ENCODE results near the gene RNPEPL1. TPM values are rescaled to one million over a fixed set of nuclear protein-coding genes. Genes with fewer than 3 reads are reported as not detected.

RNPEPL1 gene
- total and polyA plus RNA-seq, 2 experiments from 2014 or later: 6.0 to 21.0 TPM

GRCh38 chr2:240569998-240570530 lies 1.8 kb downstream of the RNPEPL1 start (continued):
- TF ChIP-seq, protein P1, sequence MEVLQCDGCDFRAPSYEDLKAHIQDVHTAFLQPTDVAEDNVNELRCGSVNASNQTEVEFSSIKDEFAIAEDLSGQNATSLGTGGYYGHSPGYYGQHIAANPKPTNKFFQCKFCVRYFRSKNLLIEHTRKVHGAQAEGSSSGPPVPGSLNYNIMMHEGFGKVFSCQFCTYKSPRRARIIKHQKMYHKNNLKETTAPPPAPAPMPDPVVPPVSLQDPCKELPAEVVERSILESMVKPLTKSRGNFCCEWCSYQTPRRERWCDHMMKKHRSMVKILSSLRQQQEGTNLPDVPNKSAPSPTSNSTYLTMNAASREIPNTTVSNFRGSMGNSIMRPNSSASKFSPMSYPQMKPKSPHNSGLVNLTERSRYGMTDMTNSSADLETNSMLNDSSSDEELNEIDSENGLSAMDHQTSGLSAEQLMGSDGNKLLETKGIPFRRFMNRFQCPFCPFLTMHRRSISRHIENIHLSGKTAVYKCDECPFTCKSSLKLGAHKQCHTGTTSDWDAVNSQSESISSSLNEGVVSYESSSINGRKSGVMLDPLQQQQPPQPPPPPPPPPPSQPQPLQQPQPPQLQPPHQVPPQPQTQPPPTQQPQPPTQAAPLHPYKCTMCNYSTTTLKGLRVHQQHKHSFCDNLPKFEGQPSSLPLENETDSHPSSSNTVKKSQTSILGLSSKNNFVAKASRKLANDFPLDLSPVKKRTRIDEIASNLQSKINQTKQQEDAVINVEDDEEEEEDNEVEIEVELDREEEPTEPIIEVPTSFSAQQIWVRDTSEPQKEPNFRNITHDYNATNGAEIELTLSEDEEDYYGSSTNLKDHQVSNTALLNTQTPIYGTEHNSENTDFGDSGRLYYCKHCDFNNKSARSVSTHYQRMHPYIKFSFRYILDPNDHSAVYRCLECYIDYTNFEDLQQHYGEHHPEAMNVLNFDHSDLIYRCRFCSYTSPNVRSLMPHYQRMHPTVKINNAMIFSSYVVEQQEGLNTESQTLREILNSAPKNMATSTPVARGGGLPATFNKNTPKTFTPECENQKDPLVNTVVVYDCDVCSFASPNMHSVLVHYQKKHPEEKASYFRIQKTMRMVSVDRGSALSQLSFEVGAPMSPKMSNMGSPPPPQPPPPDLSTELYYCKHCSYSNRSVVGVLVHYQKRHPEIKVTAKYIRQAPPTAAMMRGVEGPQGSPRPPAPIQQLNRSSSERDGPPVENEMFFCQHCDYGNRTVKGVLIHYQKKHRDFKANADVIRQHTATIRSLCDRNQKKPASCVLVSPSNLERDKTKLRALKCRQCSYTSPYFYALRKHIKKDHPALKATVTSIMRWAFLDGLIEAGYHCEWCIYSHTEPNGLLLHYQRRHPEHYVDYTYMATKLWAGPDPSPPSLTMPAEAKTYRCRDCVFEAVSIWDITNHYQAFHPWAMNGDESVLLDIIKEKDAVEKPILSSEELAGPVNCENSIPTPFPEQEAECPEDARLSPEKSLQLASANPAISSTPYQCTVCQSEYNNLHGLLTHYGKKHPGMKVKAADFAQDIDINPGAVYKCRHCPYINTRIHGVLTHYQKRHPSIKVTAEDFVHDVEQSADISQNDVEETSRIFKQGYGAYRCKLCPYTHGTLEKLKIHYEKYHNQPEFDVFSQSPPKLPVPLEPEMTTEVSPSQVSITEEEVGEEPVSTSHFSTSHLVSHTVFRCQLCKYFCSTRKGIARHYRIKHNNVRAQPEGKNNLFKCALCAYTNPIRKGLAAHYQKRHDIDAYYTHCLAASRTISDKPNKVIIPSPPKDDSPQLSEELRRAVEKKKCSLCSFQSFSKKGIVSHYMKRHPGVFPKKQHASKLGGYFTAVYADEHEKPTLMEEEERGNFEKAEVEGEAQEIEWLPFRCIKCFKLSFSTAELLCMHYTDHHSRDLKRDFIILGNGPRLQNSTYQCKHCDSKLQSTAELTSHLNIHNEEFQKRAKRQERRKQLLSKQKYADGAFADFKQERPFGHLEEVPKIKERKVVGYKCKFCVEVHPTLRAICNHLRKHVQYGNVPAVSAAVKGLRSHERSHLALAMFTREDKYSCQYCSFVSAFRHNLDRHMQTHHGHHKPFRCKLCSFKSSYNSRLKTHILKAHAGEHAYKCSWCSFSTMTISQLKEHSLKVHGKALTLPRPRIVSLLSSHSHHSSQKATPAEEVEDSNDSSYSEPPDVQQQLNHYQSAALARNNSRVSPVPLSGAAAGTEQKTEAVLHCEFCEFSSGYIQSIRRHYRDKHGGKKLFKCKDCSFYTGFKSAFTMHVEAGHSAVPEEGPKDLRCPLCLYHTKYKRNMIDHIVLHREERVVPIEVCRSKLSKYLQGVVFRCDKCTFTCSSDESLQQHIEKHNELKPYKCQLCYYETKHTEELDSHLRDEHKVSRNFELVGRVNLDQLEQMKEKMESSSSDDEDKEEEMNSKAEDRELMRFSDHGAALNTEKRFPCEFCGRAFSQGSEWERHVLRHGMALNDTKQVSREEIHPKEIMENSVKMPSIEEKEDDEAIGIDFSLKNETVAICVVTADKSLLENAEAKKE (CRISPR knock-in tag; IDR thresholded peaks at IDR 0.05): no peak
- TF ChIP-seq EZH2 (IDR thresholded peaks at IDR 0.05; ENCODE audit: low read depth, unreplicated experiment) (no peak), ZNF331 (CRISPR knock-in tag; IDR thresholded peaks at IDR 0.05; ENCODE audit: low read depth) (no peak), ETS1 (IDR thresholded peaks at IDR 0.05) (no peak), NANOG (IDR thresholded peaks at IDR 0.05; ENCODE audit: borderline replicate concordance) (no peak)
- TF ChIP-seq, protein P2, sequence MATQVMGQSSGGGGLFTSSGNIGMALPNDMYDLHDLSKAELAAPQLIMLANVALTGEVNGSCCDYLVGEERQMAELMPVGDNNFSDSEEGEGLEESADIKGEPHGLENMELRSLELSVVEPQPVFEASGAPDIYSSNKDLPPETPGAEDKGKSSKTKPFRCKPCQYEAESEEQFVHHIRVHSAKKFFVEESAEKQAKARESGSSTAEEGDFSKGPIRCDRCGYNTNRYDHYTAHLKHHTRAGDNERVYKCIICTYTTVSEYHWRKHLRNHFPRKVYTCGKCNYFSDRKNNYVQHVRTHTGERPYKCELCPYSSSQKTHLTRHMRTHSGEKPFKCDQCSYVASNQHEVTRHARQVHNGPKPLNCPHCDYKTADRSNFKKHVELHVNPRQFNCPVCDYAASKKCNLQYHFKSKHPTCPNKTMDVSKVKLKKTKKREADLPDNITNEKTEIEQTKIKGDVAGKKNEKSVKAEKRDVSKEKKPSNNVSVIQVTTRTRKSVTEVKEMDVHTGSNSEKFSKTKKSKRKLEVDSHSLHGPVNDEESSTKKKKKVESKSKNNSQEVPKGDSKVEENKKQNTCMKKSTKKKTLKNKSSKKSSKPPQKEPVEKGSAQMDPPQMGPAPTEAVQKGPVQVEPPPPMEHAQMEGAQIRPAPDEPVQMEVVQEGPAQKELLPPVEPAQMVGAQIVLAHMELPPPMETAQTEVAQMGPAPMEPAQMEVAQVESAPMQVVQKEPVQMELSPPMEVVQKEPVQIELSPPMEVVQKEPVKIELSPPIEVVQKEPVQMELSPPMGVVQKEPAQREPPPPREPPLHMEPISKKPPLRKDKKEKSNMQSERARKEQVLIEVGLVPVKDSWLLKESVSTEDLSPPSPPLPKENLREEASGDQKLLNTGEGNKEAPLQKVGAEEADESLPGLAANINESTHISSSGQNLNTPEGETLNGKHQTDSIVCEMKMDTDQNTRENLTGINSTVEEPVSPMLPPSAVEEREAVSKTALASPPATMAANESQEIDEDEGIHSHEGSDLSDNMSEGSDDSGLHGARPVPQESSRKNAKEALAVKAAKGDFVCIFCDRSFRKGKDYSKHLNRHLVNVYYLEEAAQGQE (IDR thresholded peaks at IDR 0.05; ENCODE audit: unreplicated experiment): no peak
